Fibroblast of mammary gland (primary cell): Measurements from ENCODE around the gene CALHM1.

Source experiments
- DNase-seq: peaks from one replicate; pipeline ENCODE4 v3.0.0-alpha.2; 2010; ENCODE audit warnings: low read depth
- H3K4me3 ChIP-seq: 2 replicates; pipeline ENCODE4 v1.5.1; 2011; ENCODE audit warnings: low read depth, mild to moderate bottlenecking, low read length, moderate library complexity; ENCODE audit not compliant: control insufficient read depth
- TF ChIP-seq, protein P1 (sequence below): conservative IDR thresholded peaks from 2 replicates; pipeline ENCODE4 v1.5.1; 2011; ENCODE audit warnings: low read depth, low read length, inconsistent platforms; ENCODE audit not compliant: control insufficient read depth, insufficient read depth

Gene CALHM1

DNA sequence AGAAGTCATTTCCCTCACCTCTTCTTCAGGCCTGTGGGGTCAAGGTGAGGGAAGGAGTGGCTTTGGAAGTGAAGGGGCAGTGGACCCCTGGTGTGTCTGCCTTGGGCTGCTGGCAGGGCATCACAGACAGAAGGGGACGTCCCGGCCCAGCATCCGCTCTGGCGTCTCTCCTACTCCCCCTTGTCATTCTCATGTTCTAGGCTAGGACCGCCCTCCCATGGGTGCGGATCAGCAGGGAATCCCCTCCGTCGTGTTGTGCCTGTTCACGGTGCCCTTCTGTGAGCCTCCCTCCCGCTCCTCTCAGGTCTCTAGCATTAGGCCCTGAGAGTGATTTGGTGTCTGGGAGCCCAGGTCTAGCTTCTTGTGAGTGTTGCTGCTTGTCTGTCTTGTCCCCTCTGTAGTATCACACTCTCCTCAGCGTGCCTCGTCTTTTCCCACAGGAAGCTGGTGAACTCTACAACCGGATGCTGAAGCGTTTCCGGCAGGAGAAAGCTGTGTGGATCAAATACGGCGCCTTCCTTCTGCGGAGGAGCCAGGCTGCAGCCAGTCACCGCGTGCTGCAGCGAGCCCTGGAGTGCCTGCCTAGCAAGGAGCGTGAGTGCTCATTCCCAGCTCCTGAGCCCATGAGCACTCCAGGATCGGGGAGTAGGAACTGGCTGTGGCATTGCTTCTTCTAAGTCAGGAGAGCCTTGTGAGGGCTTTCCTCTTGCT, 15.1 kb downstream of the CALHM1 start:
- DNase-seq: no peak
- H3K4me3 ChIP-seq: no peak overlapping the region
- TF ChIP-seq, protein P1, sequence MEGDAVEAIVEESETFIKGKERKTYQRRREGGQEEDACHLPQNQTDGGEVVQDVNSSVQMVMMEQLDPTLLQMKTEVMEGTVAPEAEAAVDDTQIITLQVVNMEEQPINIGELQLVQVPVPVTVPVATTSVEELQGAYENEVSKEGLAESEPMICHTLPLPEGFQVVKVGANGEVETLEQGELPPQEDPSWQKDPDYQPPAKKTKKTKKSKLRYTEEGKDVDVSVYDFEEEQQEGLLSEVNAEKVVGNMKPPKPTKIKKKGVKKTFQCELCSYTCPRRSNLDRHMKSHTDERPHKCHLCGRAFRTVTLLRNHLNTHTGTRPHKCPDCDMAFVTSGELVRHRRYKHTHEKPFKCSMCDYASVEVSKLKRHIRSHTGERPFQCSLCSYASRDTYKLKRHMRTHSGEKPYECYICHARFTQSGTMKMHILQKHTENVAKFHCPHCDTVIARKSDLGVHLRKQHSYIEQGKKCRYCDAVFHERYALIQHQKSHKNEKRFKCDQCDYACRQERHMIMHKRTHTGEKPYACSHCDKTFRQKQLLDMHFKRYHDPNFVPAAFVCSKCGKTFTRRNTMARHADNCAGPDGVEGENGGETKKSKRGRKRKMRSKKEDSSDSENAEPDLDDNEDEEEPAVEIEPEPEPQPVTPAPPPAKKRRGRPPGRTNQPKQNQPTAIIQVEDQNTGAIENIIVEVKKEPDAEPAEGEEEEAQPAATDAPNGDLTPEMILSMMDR: no peak

DNA sequence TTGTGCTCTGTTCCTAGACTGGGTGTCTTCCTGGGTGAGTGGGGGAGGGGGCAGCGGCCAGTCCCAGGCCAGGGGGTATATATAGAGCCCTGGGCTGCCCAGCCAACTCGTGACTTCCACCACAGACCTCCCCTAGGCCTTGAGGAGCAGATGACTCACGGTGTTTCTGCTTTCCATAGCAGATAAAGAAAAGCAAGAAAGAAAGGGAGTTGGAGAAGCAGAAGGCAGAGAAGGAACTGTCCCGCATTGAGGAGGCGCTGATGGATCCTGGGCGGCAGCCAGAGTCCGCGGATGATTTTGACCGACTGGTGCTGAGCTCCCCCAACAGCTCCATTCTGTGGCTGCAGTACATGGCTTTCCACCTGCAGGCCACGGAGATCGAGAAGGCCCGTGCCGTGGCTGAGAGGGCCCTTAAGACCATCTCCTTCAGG, 16.7 kb downstream of the CALHM1 start:
- TF ChIP-seq, protein P1: no peak
- H3K4me3 ChIP-seq: no peak overlapping the region
- peak; percentile 86 for DNase-seq

DNA sequence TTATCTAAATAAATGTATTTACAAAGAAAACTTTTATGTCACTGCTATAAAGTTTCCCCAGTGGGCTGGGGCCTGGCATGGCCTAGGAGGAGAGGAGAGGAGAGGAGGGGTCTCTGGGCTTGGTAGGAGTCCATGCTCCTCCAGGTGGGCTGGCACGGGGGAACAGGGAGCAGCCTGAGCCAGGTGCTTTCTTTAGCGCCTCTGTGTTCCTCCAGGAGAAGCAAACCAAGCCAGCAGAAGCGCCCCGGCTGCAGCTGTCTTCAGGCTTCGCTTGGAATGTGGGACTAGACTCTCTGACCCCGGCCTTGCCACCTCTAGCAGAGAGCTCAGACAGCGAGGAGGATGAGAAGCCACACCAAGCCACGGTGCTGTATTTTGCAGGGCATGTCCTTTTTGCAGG, 17.1 kb downstream of the CALHM1 start:
- TF ChIP-seq, protein P1: no peak
- DNase-seq: no peak
- no peak overlapping the region for H3K4me3 ChIP-seq

DNA sequence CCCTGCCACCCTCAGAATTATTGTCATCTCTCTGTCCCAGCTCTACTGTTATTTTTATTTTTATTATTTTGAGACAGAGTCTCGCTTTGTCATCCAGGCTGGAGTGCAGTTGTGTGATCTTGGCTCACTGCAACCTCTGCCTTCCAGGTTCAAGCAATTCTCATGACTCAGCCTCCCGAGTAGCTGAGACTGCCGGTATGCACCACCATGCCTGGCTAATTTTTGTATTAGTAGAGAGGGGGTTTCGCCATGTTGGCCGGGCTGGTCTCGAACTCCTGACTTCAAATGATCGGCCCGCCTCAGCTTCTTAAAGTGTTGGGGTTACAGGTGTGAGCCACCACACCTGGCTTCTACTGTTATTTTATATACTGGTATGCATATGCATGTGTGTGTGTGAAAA, 17.5 kb downstream of the CALHM1 start:
- TF ChIP-seq, protein P1: no peak
- DNase-seq: peak; percentile 45

DNA sequence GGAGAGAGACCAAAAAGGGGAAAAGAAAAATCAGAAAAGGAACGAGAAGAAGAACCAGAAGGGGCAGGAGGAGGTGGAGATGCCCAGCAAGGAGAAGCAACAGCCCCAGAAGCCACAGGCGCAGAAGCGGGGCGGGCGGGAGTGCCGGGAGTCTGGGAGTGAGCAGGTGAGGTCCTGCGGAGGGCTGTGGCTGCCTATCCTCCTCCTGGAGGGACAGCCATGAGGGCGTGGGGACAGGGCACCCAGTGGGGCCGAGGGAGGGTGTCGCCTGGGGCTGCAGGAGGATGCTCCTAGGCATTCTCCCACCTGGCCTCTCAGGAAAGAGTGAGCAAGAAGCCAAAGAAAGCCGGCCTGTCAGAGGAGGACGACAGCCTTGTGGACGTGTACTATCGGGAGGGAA, 18.3 kb downstream of the CALHM1 start:
- H3K4me3 ChIP-seq: no peak overlapping the region
- TF ChIP-seq, protein P1: no peak
- DNase-seq: no peak

More for the DNA sequence above, 17.5 kb downstream of the CALHM1 start:
- no peak overlapping the region for H3K4me3 ChIP-seq

DNA sequence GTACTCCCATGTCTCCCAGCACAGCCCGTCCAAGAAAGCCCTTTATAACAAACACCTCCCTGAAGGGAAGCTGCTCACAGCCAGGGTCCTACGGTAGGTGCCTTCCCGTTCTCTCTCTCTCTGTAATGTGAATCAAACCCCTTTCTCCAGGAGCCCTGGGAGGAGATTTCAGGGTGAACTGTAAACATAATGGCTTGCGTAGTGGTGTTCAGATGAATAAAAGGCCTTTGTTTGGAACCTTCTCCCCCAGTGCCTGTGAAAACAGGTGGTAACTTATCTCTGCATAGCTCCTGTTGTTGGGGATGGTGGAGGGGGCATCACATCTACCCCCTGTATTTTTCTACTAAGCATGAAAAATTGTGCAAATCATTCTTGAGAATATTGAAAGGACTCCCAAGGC, 18.9 kb downstream of the CALHM1 start:
- no peak overlapping the region for H3K4me3 ChIP-seq
- TF ChIP-seq, protein P1: no peak
- DNase-seq: no peak

DNA sequence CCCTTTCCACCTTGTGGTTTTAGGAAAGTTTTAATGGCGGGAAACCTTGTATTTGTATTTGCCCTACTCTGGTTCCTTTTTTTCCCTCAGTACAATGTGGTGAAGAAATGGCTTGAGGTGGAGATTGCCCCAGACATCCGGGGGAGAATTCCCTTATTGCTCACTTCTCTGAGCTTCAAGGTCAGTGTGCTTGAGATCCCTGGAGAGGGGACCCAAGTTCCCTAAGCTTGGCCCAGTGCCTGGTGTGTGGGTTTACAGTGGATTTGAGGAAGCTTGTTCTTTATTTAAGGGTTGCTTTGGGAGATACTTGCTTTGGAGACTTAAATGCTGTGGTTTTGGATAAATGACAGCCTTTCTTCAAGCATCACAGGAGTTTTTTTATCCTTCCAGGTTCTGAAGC, 24.8 kb downstream of the CALHM1 start:
- H3K4me3 ChIP-seq: no peak overlapping the region
- peak; percentile 82 for DNase-seq
- TF ChIP-seq, protein P1: no peak
